Keratinocyte (primary cell): ENCODE measurements around the gene PHYH. TPM values are rescaled to one million over a fixed set of nuclear protein-coding genes. Genes with fewer than 3 reads are reported as not detected.

ENCODE experiments used
- DNase-seq: peaks from one replicate; pipeline ENCODE4 v3.0.0-alpha.2; 2011; ENCODE audit warnings: low read depth, missing footprints, low spot score
- FAIRE-seq: peaks from 2 replicates; lab custom pipeline; 2011; peaks lifted over from hg19 to GRCh38; lab: Jason Lieb, UNC
- H2AFZ ChIP-seq: 2 replicates; pipeline ENCODE4 v1.6.0; 2012; ENCODE audit warnings: low read length, control low read depth, inconsistent platforms; ENCODE audit not compliant: control insufficient read depth
- H3K27ac ChIP-seq: 2 replicates; pipeline ENCODE4 v1.5.1; 2011; ENCODE audit warnings: low read length; ENCODE audit not compliant: control insufficient read depth, insufficient read depth
- H3K27me3 ChIP-seq: 3 replicates; pipeline ENCODE4 v1.6.0; 2011; ENCODE audit warnings: low read length; ENCODE audit not compliant: control insufficient read depth, insufficient read depth; ENCODE audit errors: extremely low read depth
- H3K36me3 ChIP-seq, 2 experiments: 2 replicates in 1 of 2; 3 replicates in 1 of 2; pipeline ENCODE4 v1.5.1; 2011; ENCODE audit warnings: low read length in 2 of 2, mild to moderate bottlenecking in 1 of 2; ENCODE audit not compliant: control insufficient read depth in 2 of 2, insufficient read depth in 2 of 2; ENCODE audit errors: extremely low read depth in 1 of 2
- H3K4me1 ChIP-seq: 3 replicates; pipeline ENCODE4 v1.5.1; 2011; ENCODE audit warnings: low read length; ENCODE audit not compliant: control insufficient read depth, insufficient read depth; ENCODE audit errors: extremely low read depth
- H3K4me2 ChIP-seq: 3 replicates; pipeline ENCODE4 v1.6.0; 2011; ENCODE audit warnings: low read depth, low read length; ENCODE audit not compliant: control insufficient read depth, insufficient read depth; ENCODE audit errors: extremely low read depth
- H3K4me3 ChIP-seq, 3 experiments: fragments of 200-600 bp in 1 of 3; sonication (generic) in 1 of 3; 2 replicates in 2 of 3; 3 replicates in 1 of 3; pipeline ENCODE4 v1.5.1; 2011 to 2016; ENCODE audit warnings: low read length in 3 of 3, mild to moderate bottlenecking in 3 of 3, control low read depth in 2 of 3, inconsistent platforms in 1 of 3, low read depth in 1 of 3, mixed read lengths in 1 of 3, mixed run types in 1 of 3, moderate library complexity in 1 of 3; ENCODE audit not compliant: control insufficient read depth in 2 of 3, insufficient read depth in 2 of 3; ENCODE audit errors: extremely low read depth in 1 of 3
- H3K79me2 ChIP-seq: 2 replicates; pipeline ENCODE4 v1.6.0; 2012; ENCODE audit warnings: low read length; ENCODE audit not compliant: control insufficient read depth, insufficient read depth
- H3K9ac ChIP-seq: 3 replicates; pipeline ENCODE4 v1.6.0; 2011; ENCODE audit warnings: low read length; ENCODE audit not compliant: control insufficient read depth, insufficient read depth; ENCODE audit errors: extremely low read depth
- H3K9me1 ChIP-seq: 3 replicates; pipeline ENCODE4 v1.6.0; 2011; ENCODE audit warnings: low read length; ENCODE audit not compliant: control insufficient read depth, insufficient read depth; ENCODE audit errors: extremely low read depth
- H3K9me3 ChIP-seq: 2 replicates; pipeline ENCODE4 v1.5.1; 2012; ENCODE audit warnings: low read depth, low read length; ENCODE audit not compliant: control insufficient read depth
- H4K20me1 ChIP-seq: 3 replicates; pipeline ENCODE4 v1.6.0; 2011; ENCODE audit warnings: low read length; ENCODE audit not compliant: control insufficient read depth, insufficient read depth; ENCODE audit errors: extremely low read depth
- EZH2 ChIP-seq: IDR thresholded peaks from one replicate; pipeline ENCODE4 v1.6.1; 2012; ENCODE audit warnings: inconsistent platforms, mild to moderate bottlenecking, low read length, moderate library complexity
- dilution Hi-C: fragments of 300-500 bp; cut with MboI; formaldehyde crosslinking; loops from one replicate; pipeline ENCODE4 v1.7.0; 2020; ENCODE audit warnings: low sequenced_read_pairs; ENCODE audit not compliant: extremely low pct_ligation_motif_present
- polyA plus RNA-seq, 5 experiments: library from polyadenylated mRNA; depleted of rRNA in 3 of 5; stranded (reverse) in 3 of 5; stranded (forward) in 1 of 5; unstranded in 1 of 5; fragments of >200 nt; gene quantifications; 1 replicate in 1 of 5; 2 replicates in 3 of 5; 3 replicates in 1 of 5; pipeline versions ENCODE4 v1.2.1 to v1.2.3, GENCODE V29; 2011 to 2012; ENCODE audit warnings: missing spikeins in 2 of 5, low read depth in 1 of 5, low replicate concordance in 1 of 5
- TF ChIP-seq, protein P1 (sequence below), 3 experiments: IDR thresholded peaks in 1 of 3; conservative IDR thresholded peaks in 1 of 3; optimal IDR thresholded peaks in 1 of 3; 2 replicates in 2 of 3; 3 replicates in 1 of 3; pipeline versions ENCODE3 to v1.5.1; 2011; ENCODE audit warnings: low read length in 3 of 3, mild to moderate bottlenecking in 3 of 3, moderate library complexity in 2 of 3, control low read depth in 1 of 3, inconsistent platforms in 1 of 3; ENCODE audit not compliant: insufficient read depth in 2 of 3; ENCODE audit errors: extremely low read depth in 1 of 3

Gene PHYH
- polyA plus RNA-seq, 1 donor (not counting 4 experiments of a cell fraction or from before 2014, with no cell fraction given): 11.5 TPM

DNA sequence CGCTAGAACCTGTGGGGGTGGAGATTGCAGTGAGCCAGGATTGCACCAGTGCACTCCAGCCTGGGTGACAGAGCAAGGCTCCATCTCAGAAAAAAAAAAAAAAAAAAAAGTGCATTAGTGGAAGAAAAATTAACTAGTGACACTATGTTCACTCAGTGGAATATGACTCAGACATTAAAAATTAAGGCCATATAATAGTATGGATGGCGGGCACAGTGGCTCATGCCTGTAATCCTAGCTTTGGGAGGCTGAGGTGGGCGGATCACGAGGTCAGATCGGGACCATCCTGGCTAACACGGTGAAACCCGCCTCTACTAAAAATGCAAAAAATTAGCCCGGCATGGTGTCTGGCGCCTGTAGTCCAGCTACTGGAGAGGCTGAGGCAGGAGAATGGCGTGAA, 3.4 kb downstream of the PHYH start:
- DNase-seq (no peak), FAIRE-seq (no peak)
- H3K79me2 ChIP-seq: no peaks in the 10 kb centered on the region
- H3K27me3 ChIP-seq: no peaks in the 10 kb centered on the region
- H3K9me3 ChIP-seq: no peaks in the 10 kb centered on the region
- dilution Hi-C loops: no loop called here
- no peak overlapping the region for H3K9ac ChIP-seq
- H4K20me1 ChIP-seq: no peaks in the 10 kb centered on the region
- TF ChIP-seq, protein P1, sequence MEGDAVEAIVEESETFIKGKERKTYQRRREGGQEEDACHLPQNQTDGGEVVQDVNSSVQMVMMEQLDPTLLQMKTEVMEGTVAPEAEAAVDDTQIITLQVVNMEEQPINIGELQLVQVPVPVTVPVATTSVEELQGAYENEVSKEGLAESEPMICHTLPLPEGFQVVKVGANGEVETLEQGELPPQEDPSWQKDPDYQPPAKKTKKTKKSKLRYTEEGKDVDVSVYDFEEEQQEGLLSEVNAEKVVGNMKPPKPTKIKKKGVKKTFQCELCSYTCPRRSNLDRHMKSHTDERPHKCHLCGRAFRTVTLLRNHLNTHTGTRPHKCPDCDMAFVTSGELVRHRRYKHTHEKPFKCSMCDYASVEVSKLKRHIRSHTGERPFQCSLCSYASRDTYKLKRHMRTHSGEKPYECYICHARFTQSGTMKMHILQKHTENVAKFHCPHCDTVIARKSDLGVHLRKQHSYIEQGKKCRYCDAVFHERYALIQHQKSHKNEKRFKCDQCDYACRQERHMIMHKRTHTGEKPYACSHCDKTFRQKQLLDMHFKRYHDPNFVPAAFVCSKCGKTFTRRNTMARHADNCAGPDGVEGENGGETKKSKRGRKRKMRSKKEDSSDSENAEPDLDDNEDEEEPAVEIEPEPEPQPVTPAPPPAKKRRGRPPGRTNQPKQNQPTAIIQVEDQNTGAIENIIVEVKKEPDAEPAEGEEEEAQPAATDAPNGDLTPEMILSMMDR (optimal IDR thresholded peaks at IDR 0.05 in 1 of 3, IDR thresholded peaks at IDR 0.05 in 1 of 3, conservative IDR thresholded peaks at IDR 0.05 in 1 of 3; ENCODE audit: extremely low read depth in 1 of 3, insufficient read depth in 2 of 3, low read length in 3 of 3): no peak
- TF ChIP-seq EZH2: no peak
- no peak overlapping the region for H3K4me3 ChIP-seq
- no peaks in the 10 kb centered on the region for H3K9me1 ChIP-seq
- no peaks in the 10 kb centered on the region for H3K36me3 ChIP-seq
- no peak overlapping the region for H3K4me2 ChIP-seq
- no peak overlapping the region for H3K27ac ChIP-seq
- H2AFZ ChIP-seq: no peak overlapping the region
- H3K4me1 ChIP-seq: peaks cover 2% of the 10 kb centered on the region

DNA sequence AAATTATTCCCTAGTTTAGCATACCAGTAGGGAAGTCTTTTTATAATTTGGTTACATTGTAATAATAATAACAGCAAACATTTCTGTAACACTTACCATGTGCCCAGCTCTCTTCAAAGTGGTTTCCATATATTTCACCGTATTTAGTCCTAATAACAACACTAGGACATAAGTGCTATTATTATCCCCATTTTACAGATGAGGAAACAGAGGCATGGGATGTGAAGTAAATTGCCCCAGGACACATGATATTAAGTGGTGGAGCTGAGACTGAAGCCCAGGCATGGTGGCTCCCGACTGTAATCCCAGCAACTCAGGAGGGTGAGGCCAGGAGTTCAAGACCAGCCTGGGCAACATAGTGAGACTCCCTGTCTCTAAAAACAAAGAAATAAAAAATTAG, 5.1 kb downstream of the PHYH start:
- H3K4me2 ChIP-seq: no peak overlapping the region
- H3K4me3 ChIP-seq: no peak overlapping the region
- H3K4me1 ChIP-seq: no peaks in the 10 kb centered on the region
- H3K79me2 ChIP-seq: no peaks in the 10 kb centered on the region
- dilution Hi-C loops: no loop called here
- FAIRE-seq: no peak
- no peaks in the 10 kb centered on the region for H3K27me3 ChIP-seq
- no peak for DNase-seq
- H3K9me1 ChIP-seq: no peaks in the 10 kb centered on the region
- no peak overlapping the region for H3K27ac ChIP-seq
- H2AFZ ChIP-seq: no peak overlapping the region
- TF ChIP-seq, protein P1 (optimal IDR thresholded peaks at IDR 0.05 in 1 of 3, IDR thresholded peaks at IDR 0.05 in 1 of 3, conservative IDR thresholded peaks at IDR 0.05 in 1 of 3; ENCODE audit: extremely low read depth in 1 of 3, insufficient read depth in 2 of 3, low read length in 3 of 3): no peak
- no peak for TF ChIP-seq EZH2
- H3K36me3 ChIP-seq: no peaks in the 10 kb centered on the region
- H3K9me3 ChIP-seq: no peaks in the 10 kb centered on the region
- no peak overlapping the region for H3K9ac ChIP-seq
- no peaks in the 10 kb centered on the region for H4K20me1 ChIP-seq
